Activated CD4-positive, alpha-beta T cell treated with anti-CD3 and anti-CD28 coated beads, Interleukin-2, Interleukin-4, amounts not matched to agents 100 ng/mL and 50 ng/mL, durations not matched to agents 16 hours and 8 hours (primary cell): ENCODE data around the gene ST8SIA4.
A peak's percentile ranks its signal among the peaks of the same experiment; 100 is the strongest.

ENCODE experiments used
- DNase-seq: peaks from one replicate; pipeline ENCODE4 v3.0.0-alpha.2; 2020; ENCODE audit warnings: low spot score

Gene ST8SIA4

GRCh38 chr5:100779669-100780375, 123.3 kb downstream of the ST8SIA4 start:
- DNase-seq = no peak

- peak; percentile 39 for DNase-seq
Measured at GRCh38 chr5:100777680-100778300, 125.3 kb downstream of the ST8SIA4 start.

- DNase-seq = no peak
Measured at GRCh38 chr5:100775533-100775855, 127.6 kb downstream of the ST8SIA4 start.

GRCh38 chr5:100772548-100772947, 130.5 kb downstream of the ST8SIA4 start:
- DNase-seq = no peak

GRCh38 chr5:100772006-100772405, 131.1 kb downstream of the ST8SIA4 start:
- DNase-seq = no peak

GRCh38 chr5:100771181-100771580, 131.9 kb downstream of the ST8SIA4 start:
- DNase-seq = no peak

- DNase-seq = no peak
Measured at GRCh38 chr5:100768221-100768620, 134.9 kb downstream of the ST8SIA4 start.

- no peak for DNase-seq
Measured at GRCh38 chr5:100762995-100763394, 140.1 kb downstream of the ST8SIA4 start.

- no peak for DNase-seq
Measured at GRCh38 chr5:100762108-100762507, 141.0 kb downstream of the ST8SIA4 start.

- DNase-seq = no peak
Measured at GRCh38 chr5:100761192-100761591, 141.9 kb downstream of the ST8SIA4 start.

- no peak for DNase-seq
Measured at GRCh38 chr5:100760688-100761087, 142.4 kb downstream of the ST8SIA4 start.

GRCh38 chr5:100758780-100759179, 144.3 kb downstream of the ST8SIA4 start:
- no peak for DNase-seq

- DNase-seq = no peak
Measured at GRCh38 chr5:100758306-100758705, 144.8 kb downstream of the ST8SIA4 start.

GRCh38 chr5:100757618-100758017, 145.5 kb downstream of the ST8SIA4 start:
- DNase-seq = no peak
